HG02884 (cell line): ENCODE measurements around the gene CABP4.

Experiments used
- ATAC-seq: cut with Tn5 transposase; IDR thresholded peaks from one replicate; pipeline ENCODE4 v1.9.1; 2021; ENCODE audit warnings: mild to moderate bottlenecking, moderate library complexity; ENCODE audit not compliant: unreplicated experiment

CABP4 gene

DNA sequence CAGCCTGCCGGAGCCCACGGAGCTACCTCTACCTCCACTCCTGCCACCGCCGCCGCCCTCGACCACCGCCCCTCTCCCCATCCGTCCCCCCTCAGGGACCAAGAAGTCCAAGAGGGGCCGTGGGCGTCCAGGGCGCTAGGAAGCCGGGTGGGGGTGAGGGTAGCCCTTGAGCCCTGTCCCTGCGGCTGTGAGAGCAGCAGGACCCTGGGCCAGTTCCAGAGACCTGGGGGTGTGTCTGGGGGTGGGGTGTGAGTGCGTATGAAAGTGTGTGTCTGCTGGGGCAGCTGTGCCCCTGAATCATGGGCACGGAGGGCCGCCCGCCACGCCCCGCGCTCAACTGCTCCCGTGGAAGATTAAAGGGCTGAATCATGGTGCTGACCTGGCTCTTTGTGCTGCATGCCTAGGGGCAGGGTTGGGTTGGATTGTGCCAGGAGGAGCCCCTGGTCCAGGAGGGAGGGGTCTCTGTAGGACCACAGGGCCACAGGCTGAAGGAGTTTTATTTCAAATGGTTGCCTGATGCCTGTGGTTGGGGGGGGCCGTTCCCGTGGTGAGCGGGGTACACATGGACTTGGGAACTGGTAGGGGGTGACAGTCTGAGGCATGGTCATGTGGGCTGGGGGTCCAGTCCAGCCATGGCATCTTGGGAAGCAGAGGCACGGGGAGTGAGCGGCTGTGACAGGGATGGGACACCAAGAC lies 20.0 kb upstream of the CABP4 start:
- no peak for ATAC-seq

GRCh38 chr11:67435727-67436458 lies 19.3 kb upstream of the CABP4 start:
- ATAC-seq: no peak

DNA sequence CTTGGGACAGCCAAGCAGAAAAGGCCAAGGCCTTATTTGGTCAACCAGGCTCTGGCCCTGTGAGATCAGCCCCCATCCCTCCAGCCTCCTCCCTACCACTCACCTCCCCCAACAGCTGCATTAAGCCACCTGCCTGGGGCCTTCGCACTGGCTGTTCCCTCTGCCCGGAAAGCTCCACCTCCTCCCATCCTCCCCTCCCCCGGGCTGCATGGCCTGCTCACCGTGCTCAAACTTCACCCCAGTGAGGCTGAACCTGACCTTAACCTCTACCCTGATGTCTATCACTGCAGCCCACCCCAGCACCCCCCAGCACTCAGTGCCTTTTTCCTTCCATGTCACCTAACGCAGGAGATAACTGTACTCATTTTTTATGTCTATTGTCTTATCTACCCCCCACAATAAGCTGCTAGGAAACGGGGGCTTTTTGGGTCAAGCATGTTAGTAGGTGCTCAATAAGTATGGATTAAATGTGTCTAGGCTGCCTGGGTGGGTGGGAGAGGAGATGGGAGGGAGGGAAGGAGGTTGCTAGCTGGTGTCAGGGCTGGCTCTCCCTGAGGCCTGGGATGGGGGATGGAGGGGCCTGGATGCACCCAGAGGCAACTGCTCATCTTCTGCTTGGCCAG lies 18.6 kb upstream of the CABP4 start:
- ATAC-seq: peak; percentile 45

DNA sequence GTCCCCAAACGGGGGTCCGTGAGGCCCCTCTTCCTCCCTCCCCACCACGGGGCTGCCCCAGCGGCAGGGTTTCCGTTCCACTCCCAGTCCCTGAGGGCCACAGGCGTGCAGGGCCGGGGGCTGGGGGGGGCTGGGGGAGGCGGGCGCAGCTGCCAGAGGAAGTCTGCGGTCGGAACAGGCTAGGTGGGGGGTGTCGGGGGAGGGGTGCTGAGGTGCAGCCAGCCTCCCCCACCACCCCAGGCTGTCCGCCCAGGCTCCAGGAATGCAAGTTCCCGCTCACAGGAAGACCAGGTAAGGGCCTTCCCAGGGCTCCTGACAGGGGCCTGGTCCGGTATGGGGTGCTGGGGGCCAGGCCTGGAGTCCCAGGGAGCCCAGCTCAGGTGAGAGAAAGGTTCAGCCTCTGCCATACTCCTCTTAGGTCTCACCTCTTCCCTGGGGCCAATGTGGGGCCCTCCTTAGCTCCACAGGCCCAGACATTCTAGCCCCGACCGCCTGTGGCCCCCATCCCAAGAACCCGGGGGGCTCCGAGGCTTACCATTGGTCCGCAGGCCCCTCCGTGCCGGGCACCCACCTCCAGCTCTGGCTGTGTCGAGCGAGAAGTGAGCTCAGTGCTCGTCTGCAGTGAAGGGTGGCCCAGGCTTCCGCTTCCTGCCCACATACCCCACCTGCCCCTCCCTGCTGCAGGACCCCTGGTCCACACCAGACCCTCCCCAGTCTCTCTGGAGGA lies 17.9 kb upstream of the CABP4 start, which contains the start of gene PTPRCAP:
Gene PTPRCAP, minus strand, starts transcription at position 601 of the 727 bp plus-strand sequence. Its CDS starts 63 bp downstream, at position 538.
- no peak for ATAC-seq

GRCh38 chr11:67437809-67438157 lies 17.4 kb upstream of the CABP4 start:
- no peak for ATAC-seq

DNA sequence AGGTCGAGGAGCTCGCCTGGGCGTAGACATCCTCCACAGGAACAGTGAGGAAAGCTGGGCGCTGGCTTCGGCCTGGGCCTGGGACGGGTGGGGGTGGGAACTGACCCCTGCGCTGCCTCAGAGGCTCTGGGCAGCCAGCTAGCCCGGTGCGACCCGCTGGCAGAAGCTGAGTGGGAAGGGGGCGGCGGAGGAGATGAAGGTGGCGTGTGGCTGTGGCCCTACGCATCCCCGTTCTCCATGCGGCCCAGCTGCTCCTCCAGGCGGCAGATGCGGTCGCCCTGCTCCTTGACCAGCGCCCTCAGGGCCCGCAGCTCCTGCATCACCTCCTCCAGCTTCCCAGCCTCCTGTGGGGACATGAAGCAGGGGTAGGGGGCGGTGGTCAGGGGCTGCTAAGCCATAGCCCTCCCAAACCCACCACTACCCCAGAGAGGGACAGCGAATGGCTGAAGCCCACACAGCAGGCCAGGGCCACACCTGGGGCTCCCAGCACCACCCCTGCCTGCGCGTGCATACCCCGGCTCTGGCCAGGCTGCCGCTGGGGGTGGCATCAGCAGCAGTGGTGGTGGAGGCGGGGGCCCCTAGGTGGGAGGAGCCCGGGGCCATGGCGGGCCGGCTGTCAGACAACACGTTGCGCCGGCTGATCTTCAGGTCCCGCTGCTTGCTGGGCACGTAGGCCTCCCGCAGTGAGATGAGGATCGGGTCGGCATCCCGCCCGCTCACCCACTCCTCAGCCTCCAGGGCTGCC lies 16.8 kb upstream of the CABP4 start:
- ATAC-seq: no peak

- ATAC-seq: no peak
Measured at GRCh38 chr11:67439321-67440228, 15.6 kb upstream of the CABP4 start.

GRCh38 chr11:67440229-67441097 lies 14.7 kb upstream of the CABP4 start:
- ATAC-seq: no peak

DNA sequence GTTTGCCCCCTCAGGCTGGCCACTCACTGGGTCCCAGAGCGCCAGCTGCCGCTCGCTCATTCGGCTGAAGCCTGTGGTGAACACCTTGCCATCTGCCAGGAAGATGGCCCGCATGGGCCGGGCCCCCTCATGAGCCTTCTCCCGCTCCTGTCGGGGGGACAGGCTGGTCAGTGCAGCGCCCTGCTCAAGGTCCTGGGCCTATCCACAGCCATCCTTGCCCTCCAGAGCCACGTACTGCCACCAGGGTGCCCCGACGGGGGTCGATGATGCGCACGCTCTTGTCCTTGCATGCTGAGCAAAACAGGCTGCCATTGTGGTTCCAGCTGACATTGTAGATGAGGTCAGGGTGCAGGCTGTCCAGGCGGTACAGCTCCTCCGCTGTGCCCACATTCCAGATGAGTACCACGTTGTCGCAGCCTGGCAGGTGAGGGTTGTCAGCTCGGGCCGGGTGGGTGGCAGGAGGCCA lies 14.0 kb upstream of the CABP4 start:
- ATAC-seq: no peak

GRCh38 chr11:67441731-67442351 lies 13.3 kb upstream of the CABP4 start:
- no peak for ATAC-seq

- no peak for ATAC-seq
Measured at GRCh38 chr11:67442504-67443404, 12.4 kb upstream of the CABP4 start.

DNA sequence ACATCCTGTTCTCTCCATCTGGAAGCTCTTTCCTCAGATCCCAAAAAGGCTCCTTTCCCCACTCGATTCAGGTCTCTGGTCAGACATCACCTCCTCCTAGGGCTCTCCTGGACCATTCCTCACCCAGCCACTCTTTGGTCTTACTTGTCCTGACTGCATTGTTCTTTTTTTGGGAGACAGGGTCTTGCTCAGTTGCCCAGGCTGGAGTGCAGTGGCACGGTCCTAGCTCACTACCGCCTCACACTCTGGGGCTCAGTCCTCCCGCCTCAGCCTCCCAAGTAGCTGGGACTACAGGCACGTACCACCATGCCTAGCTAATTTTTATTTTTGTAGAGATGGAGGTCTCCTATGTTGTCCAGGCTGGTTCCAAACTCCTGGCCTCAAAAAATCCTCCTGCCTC lies 9.6 kb upstream of the CABP4 start:
- no peak for ATAC-seq

DNA sequence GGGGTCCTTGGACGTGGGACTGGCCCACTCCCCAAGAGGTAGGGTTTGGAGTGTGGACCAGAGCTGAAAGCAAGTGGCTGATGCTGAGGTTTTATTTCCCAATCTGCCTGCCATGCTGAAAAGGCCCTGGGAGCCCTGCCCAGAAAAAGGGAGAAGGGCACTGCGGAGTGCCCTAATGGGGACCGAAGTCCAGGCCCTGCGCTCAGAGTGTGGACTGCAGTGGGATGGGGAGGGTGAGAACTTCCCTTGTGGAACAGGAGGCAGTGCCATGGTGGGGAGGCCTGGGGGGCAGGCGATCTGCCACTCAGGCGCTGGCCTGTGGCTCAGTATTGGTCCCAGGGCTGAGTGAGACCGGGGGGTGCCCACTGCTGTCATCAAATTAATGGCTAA lies 6.9 kb upstream of the CABP4 start:
- no peak for ATAC-seq

DNA sequence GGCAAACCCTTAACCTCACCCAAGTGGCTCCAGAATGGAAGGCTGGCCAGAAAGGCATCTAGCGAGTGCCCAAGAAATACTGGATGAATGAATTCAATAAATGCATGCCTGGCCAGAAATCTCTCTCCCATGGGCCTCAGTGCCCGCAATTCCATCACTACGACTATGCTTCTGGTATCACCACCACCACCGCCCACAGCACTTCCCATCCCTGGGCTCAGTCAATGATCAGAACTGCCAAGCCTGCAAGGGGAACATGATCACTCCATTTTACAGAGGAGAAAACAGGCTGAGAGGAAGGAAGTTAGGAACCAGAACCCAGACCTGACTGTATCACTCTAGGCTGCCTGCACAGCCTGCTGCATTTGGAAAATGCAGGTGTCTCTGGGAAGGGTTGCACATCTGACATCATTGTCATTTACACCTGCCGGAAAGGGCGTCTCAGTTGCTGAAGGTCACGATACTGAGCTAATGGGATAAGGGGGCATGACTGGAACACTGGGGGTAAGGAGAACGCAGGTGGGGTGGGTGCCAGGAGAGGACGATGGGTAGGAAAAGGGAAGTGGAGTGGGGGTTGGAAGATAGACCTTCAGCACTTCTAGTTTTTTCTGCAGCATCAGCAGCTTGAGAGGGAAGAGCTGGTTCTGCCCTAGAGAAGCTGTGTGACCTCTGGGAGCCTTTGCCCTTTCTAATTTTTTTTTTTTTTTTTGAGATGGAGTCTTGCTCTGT lies 5.9 kb upstream of the CABP4 start:
- ATAC-seq: no peak

GRCh38 chr11:67450796-67451657 lies 4.1 kb upstream of the CABP4 start:
- ATAC-seq: no peak

- no peak for ATAC-seq
Measured at GRCh38 chr11:67451658-67451976, 3.5 kb upstream of the CABP4 start.
